Activated CD4-positive, alpha-beta memory T cell treated with anti-CD3 and anti-CD28 coated beads, Interleukin-2, amount 10 ng/mL, durations not matched to agents 7 days and 5 days (primary cell): ENCODE data around the gene ASB4. TPM values are rescaled to one million over a fixed set of nuclear protein-coding genes. Genes with fewer than 3 reads are reported as not detected.

Experiments
- CTCF ChIA-PET: fragments of 350-600 bp; sonication (Branson Sonifier 250); formaldehyde crosslinking; loops from one replicate; lab custom pipeline; 2021; ENCODE audit warnings: antibody characterized with exemption, inconsistent platforms; lab: Charles Lee
- POLR2A ChIA-PET: fragments of 350-600 bp; sonication (Branson Sonifier 250); formaldehyde crosslinking; loops from one replicate; lab custom pipeline; 2021; ENCODE audit warnings: antibody characterized with exemption; lab: Charles Lee
- DNase-seq: peaks from one replicate; pipeline ENCODE4 v3.0.0-alpha.2; 2020
- H3K27ac Mint-ChIP-seq: one replicate; pipeline ENCODE4 v1.8.0; 2021; ENCODE audit warnings: mild to moderate bottlenecking, mixed read lengths
- H3K27me3 Mint-ChIP-seq: one replicate; pipeline ENCODE4 v1.8.0; 2021; ENCODE audit warnings: mixed read lengths
- H3K36me3 Mint-ChIP-seq: one replicate; pipeline ENCODE4 v1.8.0; 2021; ENCODE audit warnings: low read depth, mixed read lengths
- H3K4me1 Mint-ChIP-seq: one replicate; pipeline ENCODE4 v1.8.0; 2021; ENCODE audit warnings: mixed read lengths
- H3K4me3 Mint-ChIP-seq: one replicate; pipeline ENCODE4 v1.8.0; 2021; ENCODE audit warnings: mild to moderate bottlenecking, mixed read lengths
- H3K9me3 Mint-ChIP-seq: one replicate; pipeline ENCODE4 v1.8.0; 2021; ENCODE audit warnings: mixed read lengths
- total RNA-seq, 2 experiments: library from RNA; stranded (reverse); gene quantifications; one replicate each; pipeline ENCODE4 v1.2.3, GENCODE V29; 2021

Gene ASB4
- total RNA-seq, 2 experiments from 2014 or later = not detected

DNA sequence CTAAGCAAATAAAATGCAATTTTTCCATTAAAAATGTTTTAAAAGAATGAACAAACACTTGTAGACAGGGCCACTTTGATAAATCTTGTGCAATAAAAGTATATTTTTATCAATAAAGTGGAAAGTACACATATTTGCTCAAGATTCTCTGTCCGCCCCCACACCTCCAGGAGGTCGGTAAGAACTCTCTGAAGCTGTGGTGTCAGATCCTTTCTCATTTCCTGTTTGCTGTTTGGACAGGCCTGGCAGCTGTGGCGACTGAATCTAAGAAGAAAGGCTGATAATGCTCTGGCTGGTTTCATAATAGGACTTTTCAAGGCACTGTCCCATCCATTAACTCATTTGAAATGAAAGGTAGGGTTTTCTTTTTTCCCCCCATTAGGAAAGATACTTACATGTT, 15.3 kb upstream of the ASB4 start:
- ChIA-PET CTCF (no interaction called here), POLR2A (no interaction called here)
- Mint-ChIP-seq H3K27me3 (no peaks in the 10 kb centered on the region), H3K27ac (no peak overlapping the region), H3K4me1 (peaks cover 3% of the 10 kb centered on the region), H3K36me3 (no peaks in the 10 kb centered on the region), H3K4me3 (no peak overlapping the region), H3K9me3 (no peaks in the 10 kb centered on the region)
- no peak for DNase-seq

DNA sequence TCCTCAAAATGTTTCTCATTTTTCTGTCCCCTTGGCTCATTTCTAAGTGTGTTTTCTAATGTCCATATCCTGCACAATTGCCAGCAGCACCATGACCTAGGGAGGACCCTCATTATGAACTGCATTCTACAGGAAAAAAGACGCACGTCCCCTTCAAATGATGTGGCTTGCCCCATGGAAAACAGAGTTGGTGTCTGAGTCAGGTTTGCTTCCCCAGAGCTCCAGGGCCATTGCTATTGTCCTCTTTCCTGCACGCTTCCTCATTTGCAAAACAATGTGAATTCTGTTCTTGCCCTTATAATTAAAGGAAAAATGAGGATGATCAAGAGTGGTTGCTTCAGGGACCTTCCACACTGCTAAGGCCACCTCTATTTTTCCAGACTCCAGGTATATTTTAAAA, 14.7 kb upstream of the ASB4 start:
- Mint-ChIP-seq H3K9me3 (no peaks in the 10 kb centered on the region), H3K36me3 (no peaks in the 10 kb centered on the region), H3K27ac (no peak overlapping the region), H3K4me3 (no peak overlapping the region), H3K4me1 (peaks cover 3% of the 10 kb centered on the region), H3K27me3 (no peaks in the 10 kb centered on the region)
- POLR2A ChIA-PET = no interaction called here
- DNase-seq = no peak
- CTCF ChIA-PET = no interaction called here

DNA sequence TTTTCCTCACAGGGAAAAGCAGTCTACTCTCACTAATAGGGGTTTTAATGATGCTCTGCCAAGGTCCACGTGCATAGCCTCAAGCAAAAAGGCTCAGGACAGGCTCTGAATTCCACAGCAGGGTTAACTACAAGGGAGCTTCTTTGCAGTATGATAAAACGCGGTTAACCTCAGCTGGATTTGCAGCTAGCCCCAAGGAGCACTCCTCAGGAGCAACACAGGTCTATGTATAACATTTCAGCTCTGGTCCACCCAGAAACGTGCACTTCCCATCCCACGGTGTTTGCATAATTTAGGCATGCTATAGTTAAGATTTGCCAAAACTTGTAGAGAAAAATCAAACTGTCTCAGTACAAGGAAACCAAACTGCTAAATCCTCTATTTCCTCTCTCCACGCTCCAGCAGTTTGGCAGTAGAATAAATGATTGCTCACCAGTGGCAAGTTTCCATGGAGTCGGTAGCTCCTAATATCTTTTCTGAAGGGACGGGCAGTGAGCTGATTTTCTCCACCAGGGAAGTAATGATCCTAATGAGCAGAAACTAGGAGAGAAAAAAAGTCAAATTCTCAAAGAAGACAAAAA, 13.1 kb upstream of the ASB4 start:
- H3K27me3 Mint-ChIP-seq = peaks cover under 1% of the 10 kb centered on the region
- H3K4me3 Mint-ChIP-seq = no peak overlapping the region
- H3K4me1 Mint-ChIP-seq = peaks cover 3% of the 10 kb centered on the region
- ChIA-PET CTCF (no interaction called here), POLR2A (no interaction called here)
- no peaks in the 10 kb centered on the region for H3K9me3 Mint-ChIP-seq
- DNase-seq = no peak
- no peak overlapping the region for H3K27ac Mint-ChIP-seq
- H3K36me3 Mint-ChIP-seq = no peaks in the 10 kb centered on the region

DNA sequence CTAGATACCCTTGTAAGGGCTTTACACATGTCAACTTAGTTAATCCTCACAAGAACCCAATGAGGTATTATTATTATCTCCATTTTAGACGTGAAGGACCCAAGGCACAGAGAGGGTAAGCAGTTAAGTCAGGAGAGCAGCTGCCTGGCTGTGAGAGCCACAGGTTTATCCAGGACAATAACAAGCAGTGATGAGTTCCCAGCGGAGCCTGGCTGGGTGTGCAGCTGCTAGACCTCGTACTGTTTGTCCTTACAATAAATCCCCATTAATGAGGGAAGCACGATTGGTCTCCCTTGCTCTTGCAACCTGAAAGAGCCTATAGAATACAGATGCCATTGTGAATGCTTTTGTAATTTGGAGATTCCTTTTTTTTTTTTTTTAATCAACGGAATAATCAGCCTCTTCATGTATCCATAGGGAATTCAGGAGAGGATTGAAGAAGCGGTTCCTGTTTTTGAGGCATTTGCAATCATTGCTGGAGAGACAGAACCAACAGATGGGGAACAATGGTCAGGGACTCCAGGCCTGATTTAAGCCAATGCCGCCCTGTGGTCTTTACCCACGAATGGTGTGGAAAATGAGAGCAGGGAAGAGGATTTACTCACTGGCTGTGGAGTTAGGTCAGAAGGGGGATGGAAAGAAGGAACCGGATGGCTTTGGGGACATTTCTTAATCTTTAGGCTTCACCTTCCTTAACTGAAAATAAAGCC, 12.3 kb upstream of the ASB4 start:
- no peak for DNase-seq
- Mint-ChIP-seq H3K4me1 (peaks cover 3% of the 10 kb centered on the region), H3K9me3 (no peaks in the 10 kb centered on the region), H3K4me3 (no peak overlapping the region), H3K27ac (no peak overlapping the region), H3K27me3 (peaks cover 6% of the 10 kb centered on the region), H3K36me3 (no peaks in the 10 kb centered on the region)
- POLR2A ChIA-PET = no interaction called here
- CTCF ChIA-PET = interaction anchor here (0.9 kb wide), 1 partner anchor 26 kb away, joined by 3 read pairs; no protein-coding TSS in a partner anchor

DNA sequence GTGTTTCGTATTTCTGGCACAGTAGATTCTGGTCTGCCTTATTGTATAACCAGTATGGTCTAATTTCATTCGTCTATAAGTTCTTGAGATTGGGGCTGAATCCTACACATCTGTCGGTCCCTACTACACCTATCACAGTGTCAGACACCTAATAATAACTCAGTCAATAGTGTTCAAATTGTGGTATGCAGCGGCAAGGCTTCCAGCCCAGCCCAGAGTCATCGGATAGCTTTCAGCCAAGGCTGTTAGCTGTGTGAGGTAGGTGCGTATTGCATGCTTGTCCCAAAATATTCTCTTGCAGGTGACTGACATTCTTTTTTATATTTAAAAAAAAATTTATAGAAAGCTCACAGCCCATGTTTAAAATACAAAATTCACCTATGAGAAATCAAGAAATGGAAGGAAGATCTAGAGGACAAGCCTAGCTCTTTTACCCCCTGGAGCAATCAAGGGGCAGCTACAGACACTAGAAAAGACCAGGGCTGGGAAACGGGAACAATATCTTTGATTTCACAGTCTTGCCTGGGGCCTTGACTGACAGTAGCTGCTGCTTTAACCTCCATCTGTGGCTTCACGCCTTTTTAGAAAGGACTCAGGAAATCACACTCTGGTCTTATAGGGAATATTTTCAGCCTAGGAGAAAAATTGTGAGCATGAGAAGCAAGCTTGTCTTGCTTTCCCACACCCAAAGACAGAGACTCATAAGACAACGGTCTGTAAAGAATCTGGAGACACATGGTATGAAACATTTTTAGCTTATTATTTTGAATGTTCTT, 9.5 kb upstream of the ASB4 start:
- H3K4me3 Mint-ChIP-seq = no peak overlapping the region
- no peaks in the 10 kb centered on the region for H3K9me3 Mint-ChIP-seq
- no peaks in the 10 kb centered on the region for H3K4me1 Mint-ChIP-seq
- ChIA-PET CTCF (interaction anchor here (0.6 to 3.3 kb wide), 21 partner anchors 9 to 1027 kb away, joined by 3 to 24 read pairs (median 4); partner anchors contain the start of genes ASB4, PON2 and PON3), POLR2A (no interaction called here)
- no peaks in the 10 kb centered on the region for H3K36me3 Mint-ChIP-seq
- no peak overlapping the region for H3K27ac Mint-ChIP-seq
- no peak for DNase-seq
- peaks cover 6% of the 10 kb centered on the region for H3K27me3 Mint-ChIP-seq

DNA sequence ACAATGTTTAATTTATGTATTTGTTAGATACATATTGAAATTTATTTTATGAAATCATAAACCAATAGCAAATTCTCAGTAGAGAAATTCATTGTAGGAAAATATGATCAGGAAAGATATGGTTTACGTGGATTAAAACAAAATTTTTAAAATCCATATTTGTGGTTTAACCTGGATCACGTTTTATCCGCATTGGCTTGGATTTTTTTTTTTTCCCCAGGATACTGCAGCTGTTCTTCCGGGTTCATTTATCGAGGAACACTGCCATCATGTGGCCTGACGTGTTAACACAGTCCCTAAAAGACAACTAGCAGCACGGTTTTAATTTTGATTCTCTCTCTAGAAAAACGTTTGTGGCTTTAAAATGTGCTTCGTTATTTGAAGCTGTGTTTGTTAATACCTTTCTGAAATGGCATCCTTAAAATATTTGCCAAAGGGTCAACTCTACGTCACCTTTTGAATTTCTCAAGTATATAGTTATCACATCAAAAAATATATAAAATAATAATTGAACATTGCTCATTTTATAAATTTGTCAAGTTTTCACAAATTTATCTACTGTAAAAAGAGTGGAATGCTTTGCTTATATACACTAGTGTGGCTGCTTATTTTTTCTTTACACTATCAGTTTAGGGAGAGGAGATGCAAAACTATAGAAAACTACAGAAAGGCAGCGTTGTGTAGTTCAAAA, 8.7 kb upstream of the ASB4 start:
- Mint-ChIP-seq H3K4me3 (no peak overlapping the region), H3K9me3 (no peaks in the 10 kb centered on the region), H3K4me1 (no peaks in the 10 kb centered on the region), H3K27ac (no peak overlapping the region), H3K27me3 (peaks cover 6% of the 10 kb centered on the region), H3K36me3 (no peaks in the 10 kb centered on the region)
- ChIA-PET CTCF (interaction anchor here (0.6 to 3.3 kb wide), 23 partner anchors 8 to 1028 kb away, joined by 3 to 24 read pairs (median 4); partner anchors contain the start of genes ASB4, PON2 and PON3), POLR2A (no interaction called here)
- DNase-seq = peak; percentile 56

DNA sequence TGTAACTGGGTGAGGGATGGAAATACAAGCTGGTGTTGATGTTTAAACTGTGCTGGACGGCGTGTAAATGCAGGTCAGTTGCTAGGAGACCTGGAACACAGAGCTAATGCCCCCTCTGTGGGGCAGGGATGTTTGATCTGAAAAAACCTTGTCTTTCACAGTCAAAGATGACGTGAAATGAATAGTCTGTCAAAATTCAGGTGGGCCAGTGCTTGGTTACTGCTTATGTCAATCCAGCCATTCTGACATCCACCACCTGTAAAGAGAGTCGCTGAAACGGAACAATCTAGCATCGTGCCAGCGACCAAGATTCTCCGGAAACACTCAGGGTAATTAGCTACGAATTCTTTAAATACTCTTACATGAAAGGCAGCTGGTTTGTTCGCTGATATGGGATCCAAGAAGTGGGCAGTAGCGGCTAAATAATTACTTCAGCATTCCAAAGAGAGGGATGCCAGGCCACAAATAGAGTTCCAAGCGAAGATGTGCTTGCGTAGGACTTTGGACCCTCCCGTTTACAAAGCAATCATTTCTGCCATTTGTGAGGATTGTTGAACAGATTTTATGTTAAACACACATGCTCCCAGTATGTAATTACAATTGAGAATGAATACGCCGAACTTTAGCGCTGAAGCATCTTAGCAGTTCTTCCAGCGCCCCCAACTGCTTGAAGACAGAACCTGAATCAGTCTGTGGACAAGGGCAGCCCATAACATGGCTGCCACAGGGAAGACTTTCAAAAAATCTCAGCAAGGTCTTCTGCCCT, 7.3 kb upstream of the ASB4 start:
- Mint-ChIP-seq H3K27me3 (peaks cover 6% of the 10 kb centered on the region), H3K27ac (no peak overlapping the region), H3K9me3 (no peaks in the 10 kb centered on the region), H3K4me3 (no peak overlapping the region), H3K36me3 (no peaks in the 10 kb centered on the region), H3K4me1 (no peaks in the 10 kb centered on the region)
- CTCF ChIA-PET = interaction anchor here (1.1 to 2.6 kb wide), 4 partner anchors 8 to 48 kb away, joined by 3 to 13 read pairs (median 7); partner anchors contain the start of gene ASB4
- POLR2A ChIA-PET = no interaction called here
- DNase-seq = no peak

DNA sequence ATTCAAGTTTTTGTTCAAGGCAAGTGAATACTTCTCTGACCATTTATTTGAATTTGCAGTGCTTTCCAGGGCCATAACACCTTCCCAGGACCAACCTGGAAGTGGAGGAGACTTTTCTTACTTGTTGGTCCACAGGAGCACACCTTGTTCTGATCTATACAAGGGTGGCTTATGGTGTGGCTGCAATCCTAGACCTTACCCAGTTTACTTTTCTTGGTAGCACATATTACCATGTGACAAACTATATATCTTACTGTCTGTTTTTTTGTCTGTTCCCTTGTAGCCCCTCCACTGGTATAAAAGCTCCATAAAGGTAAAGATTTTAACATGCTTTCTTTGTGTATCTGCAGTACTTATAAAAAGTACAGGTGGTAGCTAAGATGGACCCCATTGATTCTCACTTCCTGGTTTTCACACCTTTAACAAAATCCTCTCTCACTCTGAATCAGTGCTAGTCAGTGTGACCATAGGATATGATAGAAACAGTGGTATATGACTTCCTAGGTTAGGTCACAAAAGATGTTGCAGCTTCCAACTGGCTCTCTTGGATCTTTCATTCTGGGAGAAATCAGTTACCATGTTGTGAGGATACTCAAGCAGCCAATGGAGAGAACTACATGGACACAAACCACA, 5.6 kb upstream of the ASB4 start:
- H3K27ac Mint-ChIP-seq = no peak overlapping the region
- CTCF ChIA-PET = no interaction called here
- no peaks in the 10 kb centered on the region for H3K36me3 Mint-ChIP-seq
- no peaks in the 10 kb centered on the region for H3K4me1 Mint-ChIP-seq
- no peak for DNase-seq
- no peak overlapping the region for H3K4me3 Mint-ChIP-seq
- POLR2A ChIA-PET = no interaction called here
- H3K9me3 Mint-ChIP-seq = no peaks in the 10 kb centered on the region
- H3K27me3 Mint-ChIP-seq = peaks cover 8% of the 10 kb centered on the region

DNA sequence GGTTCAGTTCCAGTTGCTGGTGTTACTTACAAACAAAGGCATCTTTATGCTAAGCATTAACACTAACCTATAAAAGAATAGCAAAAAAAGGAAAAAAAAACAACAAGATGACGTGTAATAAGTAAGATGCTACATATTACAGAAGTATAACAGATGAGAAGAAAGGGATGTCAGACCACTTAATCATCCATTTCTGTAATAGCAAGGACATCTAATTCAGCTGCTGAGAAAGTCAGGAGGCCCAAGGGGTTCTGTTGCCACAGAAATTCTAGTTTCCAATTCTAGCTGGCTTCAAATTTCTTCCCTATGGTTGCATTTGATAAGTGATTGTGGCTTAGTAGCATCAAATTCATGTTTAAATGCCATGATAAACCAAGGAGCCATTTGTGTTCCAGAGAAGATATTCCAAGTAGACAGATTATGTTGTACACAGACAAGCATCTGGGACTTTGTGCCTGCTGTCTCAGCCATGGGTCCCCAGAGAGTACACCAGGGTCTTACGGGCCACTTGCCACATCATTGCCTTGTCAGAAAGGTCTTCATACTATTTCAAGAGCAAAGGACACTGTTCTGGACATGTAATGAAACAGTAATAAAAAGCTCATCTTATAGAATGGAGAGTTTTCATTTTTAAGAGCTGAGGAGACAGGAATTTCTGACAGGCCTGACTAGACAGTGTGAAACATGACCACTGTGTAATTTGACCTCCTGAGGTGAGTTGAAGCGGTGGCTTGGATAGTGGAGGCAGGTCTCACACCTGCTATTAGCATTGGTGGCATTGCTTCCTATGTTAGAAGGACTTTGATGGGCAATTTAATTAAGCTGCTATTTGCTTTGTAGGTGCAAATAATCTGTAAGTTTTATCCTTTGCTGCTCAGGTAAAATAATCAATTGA, 4.2 kb upstream of the ASB4 start:
- Mint-ChIP-seq H3K27me3 (peaks cover 14% of the 10 kb centered on the region), H3K4me3 (no peak overlapping the region), H3K9me3 (no peaks in the 10 kb centered on the region), H3K36me3 (no peaks in the 10 kb centered on the region), H3K4me1 (no peaks in the 10 kb centered on the region), H3K27ac (no peak overlapping the region)
- CTCF ChIA-PET = interaction anchor here (2.0 kb wide), 1 partner anchor 31 kb away, joined by 6 read pairs; no protein-coding TSS in a partner anchor
- no peak for DNase-seq
- POLR2A ChIA-PET = no interaction called here

DNA sequence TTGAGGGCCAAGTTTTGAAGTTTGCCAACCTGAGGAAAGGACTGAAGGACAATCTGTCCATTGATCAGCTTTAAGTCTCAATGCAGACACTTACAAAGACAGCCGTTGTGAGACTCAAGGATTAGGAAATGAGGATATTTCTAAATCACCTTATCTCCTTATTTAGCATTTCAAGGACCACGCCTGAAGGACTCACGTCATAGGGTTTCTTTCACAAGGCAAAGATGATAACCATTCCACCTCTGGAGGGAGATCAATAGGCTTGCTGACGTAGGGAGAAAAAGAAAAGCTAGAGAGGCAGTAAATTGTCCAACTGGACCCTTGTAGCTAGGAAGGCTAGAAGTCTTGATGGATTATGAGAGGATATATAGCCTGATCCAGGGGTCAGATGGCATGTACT, 3.3 kb upstream of the ASB4 start:
- Mint-ChIP-seq H3K27me3 (peaks cover 14% of the 10 kb centered on the region), H3K36me3 (no peaks in the 10 kb centered on the region), H3K27ac (no peak overlapping the region), H3K4me3 (no peak overlapping the region), H3K9me3 (no peaks in the 10 kb centered on the region), H3K4me1 (no peaks in the 10 kb centered on the region)
- CTCF ChIA-PET = interaction anchor here (0.5 to 2.0 kb wide), 2 partner anchors 20 to 30 kb away, joined by 4 to 6 read pairs; no protein-coding TSS in a partner anchor
- DNase-seq = no peak
- POLR2A ChIA-PET = no interaction called here

DNA sequence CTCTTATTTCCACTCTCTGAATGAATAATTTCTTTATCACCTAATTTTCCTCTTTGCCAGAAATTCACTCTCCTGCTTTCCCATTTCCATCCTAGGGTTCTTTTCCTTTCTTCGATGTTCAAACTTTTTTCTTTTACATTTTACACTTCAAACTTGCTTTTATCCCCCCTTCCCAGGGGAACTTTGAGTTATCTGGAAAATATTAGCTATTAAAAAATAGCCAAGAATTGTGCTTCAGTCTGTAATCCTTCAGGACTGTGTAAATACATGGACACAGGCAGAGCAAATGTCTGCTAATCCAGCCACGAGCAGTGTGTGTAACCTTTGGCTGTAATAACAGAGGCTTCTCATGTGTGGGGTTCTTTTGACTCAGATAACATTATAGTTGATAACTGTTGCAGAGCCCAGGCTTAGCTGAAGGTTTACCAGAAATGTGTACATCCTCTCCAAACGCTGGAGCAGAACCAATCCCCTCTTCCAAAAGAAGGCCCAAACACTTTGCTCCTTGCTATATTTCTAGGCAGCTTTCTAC, 4.6 kb downstream of the ASB4 start:
- Mint-ChIP-seq H3K4me1 (no peaks in the 10 kb centered on the region), H3K27me3 (peaks cover 18% of the 10 kb centered on the region)
- POLR2A ChIA-PET = no interaction called here

More for the DNA sequence above, 4.6 kb downstream of the ASB4 start:
- Mint-ChIP-seq H3K4me3 (no peak overlapping the region), H3K36me3 (no peaks in the 10 kb centered on the region), H3K27ac (no peak overlapping the region), H3K9me3 (no peaks in the 10 kb centered on the region)
- CTCF ChIA-PET = interaction anchor here (2.5 to 3.1 kb wide), 2 partner anchors 13 to 21 kb away, joined by 13 to 15 read pairs; no protein-coding TSS in a partner anchor
- DNase-seq = no peak
